T-helper 2 cell treated with Interferon-gamma antibody and Interleukin-4, amounts not matched to agents 5 μg/mL and 100 μg/mL, for 36 hours (primary cell): Measurements from ENCODE around the gene HSP90AB1.

Experiments used
- DNase-seq: peaks from one replicate; pipeline ENCODE4 v3.0.0; 2021; ENCODE audit warnings: low spot score
- H3K27ac Mint-ChIP-seq: one replicate; pipeline ENCODE4 v1.8.0; 2021; ENCODE audit warnings: mild to moderate bottlenecking, mixed read lengths
- H3K27me3 Mint-ChIP-seq: one replicate; pipeline ENCODE4 v1.8.0; 2021; ENCODE audit warnings: low read depth, mixed read lengths
- H3K36me3 Mint-ChIP-seq: one replicate; pipeline ENCODE4 v1.8.0; 2021; ENCODE audit warnings: low read depth, mixed read lengths
- H3K4me1 Mint-ChIP-seq: one replicate; pipeline ENCODE4 v1.8.0; 2021; ENCODE audit warnings: low read depth, mixed read lengths
- H3K4me3 Mint-ChIP-seq: one replicate; pipeline ENCODE4 v1.8.0; 2022; ENCODE audit warnings: mild to moderate bottlenecking, moderate library complexity, mixed read lengths
- H3K9me3 Mint-ChIP-seq: one replicate; pipeline ENCODE4 v1.8.0; 2021; ENCODE audit warnings: mixed read lengths

The HSP90AB1 gene

DNA sequence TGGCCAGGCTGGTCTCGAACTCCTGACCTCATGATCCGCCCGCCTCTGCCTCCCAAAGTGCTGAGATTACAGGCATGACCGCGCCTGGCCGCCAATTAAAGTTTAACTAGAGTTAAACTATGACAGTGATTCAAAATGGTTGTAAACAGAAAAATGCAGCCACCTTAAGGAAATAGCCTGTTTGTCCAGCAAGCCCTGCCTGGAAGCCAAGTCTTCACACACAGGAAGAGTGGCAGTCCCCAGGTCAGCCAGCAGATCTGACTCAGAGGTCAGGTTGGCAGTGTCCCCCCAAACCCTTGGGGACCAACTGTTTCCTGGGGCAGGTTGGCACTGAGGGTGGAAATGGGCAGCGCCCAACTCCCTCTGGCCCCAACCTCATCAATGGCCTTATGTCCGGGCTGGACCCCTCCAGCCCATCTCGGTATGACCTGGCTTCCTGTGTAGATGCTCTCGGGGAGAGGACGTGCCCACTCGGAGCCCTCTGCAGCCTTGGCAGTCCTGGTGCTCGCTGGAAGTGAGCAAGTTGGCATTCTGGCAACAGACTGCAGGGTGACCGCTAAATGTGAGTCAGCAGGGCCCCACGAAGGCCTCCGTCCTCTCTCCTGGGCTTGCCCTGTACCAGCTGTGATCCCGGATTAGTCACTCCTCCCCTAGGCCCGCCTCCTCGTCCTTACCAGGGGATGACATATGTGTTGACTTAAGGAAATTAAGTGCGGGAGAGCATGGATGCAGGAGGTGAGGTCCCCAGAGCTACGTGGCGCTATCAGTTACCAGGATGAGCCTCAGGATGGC lies 9.7 kb upstream of the HSP90AB1 start:
- peak; percentile 89 for DNase-seq

DNA sequence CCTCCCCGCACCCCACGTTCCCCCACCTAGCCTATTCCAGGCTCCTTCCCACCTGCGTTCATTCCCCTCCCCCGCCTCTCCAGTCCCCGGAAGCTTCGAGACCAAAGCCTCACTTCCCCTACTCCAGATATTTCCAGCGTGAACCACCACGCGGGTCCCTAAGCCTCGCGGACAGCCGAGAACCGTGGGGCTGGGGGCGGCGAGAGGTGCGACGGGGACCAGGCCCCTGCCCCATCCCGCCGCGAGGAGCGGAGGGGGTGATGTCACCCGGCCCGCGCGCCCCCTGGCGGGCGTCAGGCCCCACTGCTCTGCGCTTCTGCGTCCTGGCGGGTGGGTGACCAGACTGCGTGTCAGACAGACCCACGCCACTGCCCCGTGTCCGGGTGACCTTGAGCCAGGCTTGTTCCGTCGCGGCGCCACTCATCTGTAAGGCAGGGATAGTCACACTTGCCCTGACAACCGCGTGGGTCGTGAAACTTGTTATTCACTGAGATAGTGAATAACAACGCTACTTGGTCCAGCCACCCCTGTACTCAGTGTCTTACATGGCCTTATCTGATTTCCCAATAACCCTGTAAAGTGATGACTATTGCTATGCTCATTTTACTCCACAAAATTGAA lies 9.0 kb upstream of the HSP90AB1 start:
- no peaks in the 10 kb centered on the region for H3K9me3 Mint-ChIP-seq
- peak overlapping the region; percentile 91 for H3K4me3 Mint-ChIP-seq
- DNase-seq = peak; percentile 92
- H3K4me1 Mint-ChIP-seq = peaks cover 9% of the 10 kb centered on the region
- peak overlapping the region; percentile 96 for H3K27ac Mint-ChIP-seq
- H3K36me3 Mint-ChIP-seq = peaks cover 1% of the 10 kb centered on the region
- H3K27me3 Mint-ChIP-seq = no peaks in the 10 kb centered on the region

More for the DNA sequence above, 9.7 kb upstream of the HSP90AB1 start:
- Mint-ChIP-seq H3K27ac (peak overlapping the region; percentile 96), H3K4me3 (peak overlapping the region; percentile 91), H3K9me3 (no peaks in the 10 kb centered on the region), H3K27me3 (no peaks in the 10 kb centered on the region), H3K4me1 (peaks cover 10% of the 10 kb centered on the region), H3K36me3 (peaks cover 3% of the 10 kb centered on the region)

DNA sequence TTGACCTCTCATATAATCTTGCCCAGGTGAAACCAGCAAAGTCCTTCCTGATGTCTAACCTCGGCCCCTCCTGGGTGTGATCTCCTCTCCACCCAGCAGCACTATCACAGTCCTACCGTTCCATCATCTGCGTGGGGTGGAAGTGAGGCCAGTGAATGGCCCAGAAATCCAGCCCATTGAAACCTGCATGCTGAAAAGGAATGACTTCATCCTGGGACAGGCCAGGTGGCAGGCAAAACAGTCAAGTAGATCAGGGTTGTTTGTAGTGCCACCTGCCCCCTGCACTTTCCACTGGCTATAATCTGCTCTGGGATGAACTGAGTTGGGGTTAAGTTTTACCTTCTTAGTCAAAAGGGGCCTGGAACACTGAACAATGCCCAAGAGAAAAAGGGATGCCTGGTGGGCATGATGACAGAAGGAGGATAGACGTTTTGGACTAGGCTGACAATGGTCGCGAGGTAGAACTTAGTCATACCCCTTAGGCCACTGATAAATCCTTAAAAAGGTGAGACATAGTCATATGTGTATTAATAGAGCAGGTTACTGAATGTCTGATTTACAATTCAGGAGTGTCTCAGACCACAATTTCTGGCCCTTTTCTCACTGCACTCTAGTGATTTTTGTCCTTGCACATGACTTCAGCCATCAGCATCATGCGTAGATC lies 8.1 kb upstream of the HSP90AB1 start:
- Mint-ChIP-seq H3K27ac (peak overlapping the region; percentile 29), H3K9me3 (no peaks in the 10 kb centered on the region), H3K36me3 (no peaks in the 10 kb centered on the region), H3K27me3 (no peaks in the 10 kb centered on the region), H3K4me1 (peaks cover 8% of the 10 kb centered on the region), H3K4me3 (peak overlapping the region; percentile 91)
- DNase-seq = no peak

DNA sequence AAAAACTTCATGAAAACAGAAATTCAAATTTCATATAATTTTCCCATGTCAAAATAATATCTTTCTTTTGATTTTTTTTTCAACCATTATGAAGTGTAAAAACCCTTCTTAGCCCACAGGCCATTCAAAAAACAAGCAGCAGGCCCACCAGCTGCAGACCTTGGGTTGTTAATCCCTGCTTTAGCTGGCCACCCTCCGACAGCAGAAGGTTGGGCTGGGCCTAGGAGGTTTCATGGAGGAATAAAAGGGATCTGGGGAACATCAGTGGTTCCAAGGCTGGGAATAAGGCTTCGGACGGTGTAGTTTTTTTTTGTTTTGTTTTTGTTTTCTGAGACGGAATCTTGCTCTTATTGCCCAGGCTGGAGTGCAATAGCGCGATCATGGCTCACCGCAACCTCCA lies 3.6 kb upstream of the HSP90AB1 start:
- H3K9me3 Mint-ChIP-seq = no peaks in the 10 kb centered on the region
- H3K36me3 Mint-ChIP-seq = peaks cover 12% of the 10 kb centered on the region
- no peak for DNase-seq
- no peak overlapping the region for H3K4me3 Mint-ChIP-seq
- peaks cover 2% of the 10 kb centered on the region for H3K27me3 Mint-ChIP-seq
- H3K27ac Mint-ChIP-seq = no peak overlapping the region
- peaks cover 12% of the 10 kb centered on the region for H3K4me1 Mint-ChIP-seq

DNA sequence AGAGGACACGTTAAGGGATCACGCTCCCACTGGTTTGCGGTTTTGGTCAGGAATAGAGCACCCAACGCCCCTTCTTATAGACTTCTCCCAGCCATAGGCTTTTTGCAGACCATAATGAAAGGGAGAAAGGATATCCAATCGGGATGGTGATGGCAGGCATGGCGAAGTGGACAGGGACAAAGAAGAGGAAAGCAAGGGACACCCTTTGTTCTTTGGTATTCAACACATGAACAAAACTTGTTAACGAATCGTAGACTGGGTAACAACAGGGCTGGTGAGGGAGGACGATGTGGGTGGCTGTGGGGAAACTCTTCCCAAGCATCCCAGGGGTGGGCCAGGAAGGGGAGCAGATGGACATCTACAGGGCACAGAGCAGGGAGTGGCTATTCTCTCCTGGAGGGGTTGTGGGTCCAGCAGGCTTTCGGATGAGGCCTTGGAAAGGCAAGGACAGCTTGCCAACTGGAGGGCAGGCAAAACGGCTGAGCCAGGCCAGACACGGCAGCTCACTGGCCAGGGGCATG lies 1.4 kb upstream of the HSP90AB1 start:
- DNase-seq = no peak
- Mint-ChIP-seq H3K4me3 (peak overlapping the region; percentile 98), H3K27ac (peak overlapping the region; percentile 80)

DNA sequence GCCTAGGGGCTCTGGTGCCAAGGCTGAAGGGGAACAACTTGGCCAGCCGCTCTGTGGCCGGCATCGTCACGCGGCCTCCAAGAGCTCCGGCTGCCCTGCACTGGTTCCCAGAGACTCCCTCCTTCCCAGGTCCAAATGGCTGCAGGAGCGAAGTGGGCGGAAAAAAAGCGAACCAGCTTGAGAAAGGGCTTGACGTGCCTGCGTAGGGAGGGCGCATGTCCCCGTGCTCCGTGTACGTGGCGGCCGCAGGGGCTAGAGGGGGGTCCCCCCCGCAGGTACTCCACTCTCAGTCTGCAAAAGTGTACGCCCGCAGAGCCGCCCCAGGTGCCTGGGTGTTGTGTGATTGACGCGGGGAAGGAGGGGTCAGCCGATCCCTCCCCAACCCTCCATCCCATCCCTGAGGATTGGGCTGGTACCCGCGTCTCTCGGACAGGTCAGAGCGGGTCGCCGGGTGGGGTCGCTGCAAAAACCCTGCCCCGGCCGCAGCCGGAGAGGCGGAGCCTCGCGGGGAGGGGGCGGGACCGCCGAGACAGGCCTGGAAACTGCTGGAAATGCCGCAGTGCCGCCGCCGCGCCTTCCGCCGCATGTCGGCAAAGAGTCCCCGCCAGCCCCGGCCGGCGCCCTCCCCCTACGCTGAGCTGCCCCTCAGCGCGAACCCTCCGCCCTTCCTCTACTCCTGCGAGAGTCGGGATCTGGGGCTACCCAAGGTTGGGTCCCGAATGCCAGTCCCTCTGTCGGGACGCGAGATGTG lies 814 bp upstream of the HSP90AB1 start:
- H3K27ac Mint-ChIP-seq = peak overlapping the region; percentile 97
- peaks cover 2% of the 10 kb centered on the region for H3K27me3 Mint-ChIP-seq
- H3K4me3 Mint-ChIP-seq = peak overlapping the region; percentile 98
- DNase-seq = peak; percentile 91
- H3K36me3 Mint-ChIP-seq = peaks cover 40% of the 10 kb centered on the region
- H3K9me3 Mint-ChIP-seq = no peaks in the 10 kb centered on the region
- peaks cover 29% of the 10 kb centered on the region for H3K4me1 Mint-ChIP-seq

More for the DNA sequence above, 1.4 kb upstream of the HSP90AB1 start:
- H3K27me3 Mint-ChIP-seq = peaks cover 2% of the 10 kb centered on the region
- peaks cover 33% of the 10 kb centered on the region for H3K36me3 Mint-ChIP-seq
- no peaks in the 10 kb centered on the region for H3K9me3 Mint-ChIP-seq
- peaks cover 29% of the 10 kb centered on the region for H3K4me1 Mint-ChIP-seq

DNA sequence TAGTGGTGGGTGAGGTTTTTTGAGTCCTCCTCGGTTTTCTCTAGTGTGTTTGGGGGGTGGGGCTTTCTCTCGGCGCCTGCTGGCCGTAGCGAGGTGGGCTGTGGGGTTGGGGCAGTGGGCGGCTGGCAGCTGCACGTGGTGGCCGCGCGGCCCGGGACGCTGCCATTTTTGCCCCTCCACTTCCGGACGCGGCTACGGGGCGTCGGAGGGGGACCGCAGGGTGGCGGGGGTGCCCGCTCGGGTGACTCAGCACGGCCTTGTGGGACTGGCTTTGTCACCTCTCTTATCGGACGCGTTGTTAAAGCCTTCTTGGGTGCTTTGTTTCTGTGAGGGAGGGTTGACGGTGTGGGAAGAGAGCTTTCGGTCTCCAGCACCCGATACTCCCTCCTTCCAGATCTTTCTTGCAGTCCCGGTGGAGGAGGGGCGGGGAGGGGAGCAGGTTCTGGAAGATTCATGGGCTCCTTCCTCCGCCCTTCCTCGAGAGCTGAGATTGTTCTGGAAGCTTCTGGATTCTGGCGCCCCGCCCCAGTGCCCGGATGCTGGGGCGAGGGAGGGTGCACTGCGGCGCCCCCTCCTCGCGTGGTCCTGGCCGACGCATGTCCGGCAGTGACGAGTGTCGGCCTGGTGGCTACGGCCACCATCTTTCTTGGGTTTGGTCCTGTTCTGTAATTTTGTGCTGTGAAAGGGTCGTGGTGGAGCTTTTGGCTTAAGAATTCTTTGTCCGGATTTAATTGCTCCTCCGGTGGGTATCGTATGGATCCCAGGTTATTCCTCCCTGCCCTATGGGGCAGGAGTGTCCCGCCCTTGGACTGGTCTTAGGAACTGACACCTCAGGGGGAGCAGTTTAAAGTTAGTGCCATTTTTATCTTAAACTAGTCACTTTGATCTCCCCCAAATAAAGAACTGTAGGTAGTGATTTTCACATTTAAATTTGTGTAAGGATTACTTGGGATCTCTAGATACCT lies 719 bp downstream of the HSP90AB1 start:
- H3K27ac Mint-ChIP-seq = peak overlapping the region; percentile 97
- DNase-seq = peak; percentile 86
- H3K9me3 Mint-ChIP-seq = no peaks in the 10 kb centered on the region
- H3K27me3 Mint-ChIP-seq = peaks cover 2% of the 10 kb centered on the region
- H3K4me1 Mint-ChIP-seq = peaks cover 33% of the 10 kb centered on the region
- peaks cover 54% of the 10 kb centered on the region for H3K36me3 Mint-ChIP-seq
- peak overlapping the region; percentile 98 for H3K4me3 Mint-ChIP-seq

DNA sequence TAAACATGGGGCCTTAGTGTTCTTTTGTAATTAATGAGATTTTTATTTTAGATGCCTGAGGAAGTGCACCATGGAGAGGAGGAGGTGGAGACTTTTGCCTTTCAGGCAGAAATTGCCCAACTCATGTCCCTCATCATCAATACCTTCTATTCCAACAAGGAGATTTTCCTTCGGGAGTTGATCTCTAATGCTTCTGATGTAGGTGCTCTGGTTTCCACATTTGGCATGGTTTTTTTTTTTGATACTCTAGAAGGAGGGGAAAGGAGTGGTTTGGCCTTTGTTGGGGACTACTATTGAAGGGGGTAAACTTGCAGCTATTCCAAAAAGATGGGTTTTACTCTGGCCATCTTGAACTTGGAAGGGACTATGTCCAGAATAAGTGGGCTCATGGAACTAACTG lies 1.7 kb downstream of the HSP90AB1 start:
- Mint-ChIP-seq H3K4me3 (peak overlapping the region; percentile 98), H3K27ac (peak overlapping the region; percentile 97), H3K36me3 (peaks cover 64% of the 10 kb centered on the region), H3K4me1 (peaks cover 41% of the 10 kb centered on the region), H3K27me3 (peaks cover 2% of the 10 kb centered on the region), H3K9me3 (no peaks in the 10 kb centered on the region)
- DNase-seq = no peak

DNA sequence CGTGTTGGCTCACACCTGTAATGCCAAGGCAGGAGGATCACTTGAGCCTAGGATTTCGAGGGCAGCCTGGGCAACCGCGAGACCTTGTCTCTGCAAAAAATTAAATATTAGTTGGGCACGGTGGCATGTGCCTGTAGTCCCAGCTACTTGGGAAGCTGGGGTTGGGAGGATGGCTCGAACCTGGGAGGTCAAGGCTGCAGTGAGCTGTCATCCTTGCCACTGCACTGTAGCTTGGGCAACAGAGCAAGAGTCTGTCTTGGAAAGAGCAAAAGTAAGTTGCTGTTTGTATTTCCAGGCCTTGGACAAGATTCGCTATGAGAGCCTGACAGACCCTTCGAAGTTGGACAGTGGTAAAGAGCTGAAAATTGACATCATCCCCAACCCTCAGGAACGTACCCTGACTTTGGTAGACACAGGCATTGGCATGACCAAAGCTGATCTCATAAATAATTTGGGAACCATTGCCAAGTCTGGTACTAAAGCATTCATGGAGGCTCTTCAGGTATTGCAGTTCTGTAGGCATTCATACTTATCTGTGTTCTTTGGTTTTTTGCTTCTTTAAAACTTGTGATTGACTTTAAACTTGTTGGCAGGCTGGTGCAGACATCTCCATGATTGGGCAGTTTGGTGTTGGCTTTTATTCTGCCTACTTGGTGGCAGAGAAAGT lies 2.3 kb downstream of the HSP90AB1 start:
- no peaks in the 10 kb centered on the region for H3K9me3 Mint-ChIP-seq
- peak overlapping the region; percentile 97 for H3K27ac Mint-ChIP-seq
- H3K36me3 Mint-ChIP-seq = peaks cover 69% of the 10 kb centered on the region
- H3K4me1 Mint-ChIP-seq = peaks cover 45% of the 10 kb centered on the region
- DNase-seq = no peak
- peak overlapping the region; percentile 98 for H3K4me3 Mint-ChIP-seq
- H3K27me3 Mint-ChIP-seq = peaks cover 2% of the 10 kb centered on the region

DNA sequence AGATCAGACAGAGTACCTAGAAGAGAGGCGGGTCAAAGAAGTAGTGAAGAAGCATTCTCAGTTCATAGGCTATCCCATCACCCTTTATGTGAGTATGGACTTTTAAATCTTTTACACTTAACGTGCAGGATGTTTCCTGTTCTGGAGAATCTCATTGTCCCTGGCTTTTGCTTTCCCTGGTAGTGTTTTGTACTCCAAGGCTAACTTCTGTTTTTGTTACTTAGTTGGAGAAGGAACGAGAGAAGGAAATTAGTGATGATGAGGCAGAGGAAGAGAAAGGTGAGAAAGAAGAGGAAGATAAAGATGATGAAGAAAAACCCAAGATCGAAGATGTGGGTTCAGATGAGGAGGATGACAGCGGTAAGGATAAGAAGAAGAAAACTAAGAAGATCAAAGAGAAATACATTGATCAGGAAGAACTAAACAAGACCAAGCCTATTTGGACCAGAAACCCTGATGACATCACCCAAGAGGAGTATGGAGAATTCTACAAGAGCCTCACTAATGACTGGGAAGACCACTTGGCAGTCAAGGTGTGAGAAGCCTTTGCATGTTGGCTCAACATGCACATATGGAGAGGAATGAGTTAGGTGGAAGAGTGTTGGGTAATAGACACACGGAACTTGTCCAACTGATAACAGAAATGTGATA lies 3.3 kb downstream of the HSP90AB1 start:
- H3K4me3 Mint-ChIP-seq = peak overlapping the region; percentile 98

DNA sequence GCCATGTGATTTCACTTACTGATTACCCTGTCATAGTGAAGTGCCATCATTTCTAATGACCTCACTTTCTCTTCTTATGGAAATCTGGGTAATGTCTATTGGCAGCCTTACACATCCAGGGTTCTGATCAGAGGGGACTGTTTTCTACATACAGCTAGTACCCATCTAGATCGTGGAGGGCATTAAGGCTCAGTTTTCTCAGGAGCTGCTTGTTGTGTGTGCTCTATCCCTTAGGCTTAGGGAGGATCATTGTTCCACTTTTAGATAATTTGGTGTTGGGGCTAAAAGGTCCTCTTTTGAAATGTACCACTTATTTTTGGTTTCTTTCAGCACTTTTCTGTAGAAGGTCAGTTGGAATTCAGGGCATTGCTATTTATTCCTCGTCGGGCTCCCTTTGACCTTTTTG lies 3.8 kb downstream of the HSP90AB1 start:
- no peak overlapping the region for H3K27ac Mint-ChIP-seq
- no peaks in the 10 kb centered on the region for H3K9me3 Mint-ChIP-seq
- H3K4me1 Mint-ChIP-seq = peaks cover 45% of the 10 kb centered on the region
- H3K4me3 Mint-ChIP-seq = no peak overlapping the region
- H3K27me3 Mint-ChIP-seq = peaks cover 2% of the 10 kb centered on the region
- H3K36me3 Mint-ChIP-seq = peaks cover 82% of the 10 kb centered on the region
- no peak for DNase-seq

More for the DNA sequence above, 3.3 kb downstream of the HSP90AB1 start:
- peaks cover 45% of the 10 kb centered on the region for H3K4me1 Mint-ChIP-seq
- peak overlapping the region; percentile 4 for H3K27ac Mint-ChIP-seq
- no peaks in the 10 kb centered on the region for H3K9me3 Mint-ChIP-seq
- peaks cover 2% of the 10 kb centered on the region for H3K27me3 Mint-ChIP-seq
- H3K36me3 Mint-ChIP-seq = peaks cover 77% of the 10 kb centered on the region
- no peak for DNase-seq
